HepG2 (cell line): ENCODE measurements around the gene PIM3. TPM values are rescaled to one million over a fixed set of nuclear protein-coding genes. Genes with fewer than 3 reads are reported as not detected.

Experiments
- AHDC1 ChIP-seq: sonication (generic); formaldehyde crosslinking; IDR thresholded peaks from 2 replicates; pipeline ENCODE4 v1.5.1; 2020; ENCODE audit warnings: mild to moderate bottlenecking, missing genetic modification reagents, borderline replicate concordance
- NFIB ChIP-seq: sonication (generic); formaldehyde crosslinking; IDR thresholded peaks from 2 replicates; pipeline ENCODE4 v1.9.0; 2021; ENCODE audit warnings: missing genetic modification reagents, mild to moderate bottlenecking, borderline replicate concordance
- POLR2G ChIP-seq: fragments of 200-400 bp; formaldehyde crosslinking; IDR thresholded peaks from 2 replicates; pipeline ENCODE4 v1.6.1; 2018; ENCODE audit warnings: mild to moderate bottlenecking, low read depth, low read length, moderate library complexity
- RFXAP ChIP-seq: sonication (generic); formaldehyde crosslinking; IDR thresholded peaks from 2 replicates; pipeline ENCODE4 v1.4.0; 2020; ENCODE audit warnings: missing genetic modification reagents, borderline replicate concordance
- RNF2 ChIP-seq: fragments of 450-650 bp; conservative IDR thresholded peaks from 2 replicates; pipeline ENCODE4 v1.6.1; 2016; ENCODE audit warnings: low read depth
- RORA ChIP-seq: sonication (generic); formaldehyde crosslinking; IDR thresholded peaks from 2 replicates; pipeline ENCODE4 v1.5.0; 2020; ENCODE audit warnings: mild to moderate bottlenecking, missing genetic modification reagents, moderate library complexity
- SOX5 ChIP-seq: IDR thresholded peaks from 2 replicates; pipeline ENCODE4 v1.6.1; 2016; ENCODE audit warnings: borderline replicate concordance
- SP140L ChIP-seq: sonication (generic); formaldehyde crosslinking; IDR thresholded peaks from 2 replicates; pipeline ENCODE4 v1.4.0; 2020; ENCODE audit warnings: missing genetic modification reagents, borderline replicate concordance
- TBX3 ChIP-seq: fragments of 450-650 bp; IDR thresholded peaks from 2 replicates; pipeline ENCODE4 v1.6.1; 2017; ENCODE audit warnings: antibody characterized with exemption, mild to moderate bottlenecking, inconsistent platforms, borderline replicate concordance
- YEATS2 ChIP-seq: sonication (generic); formaldehyde crosslinking; IDR thresholded peaks from 2 replicates; pipeline ENCODE4 v1.4.0; 2020; ENCODE audit warnings: missing genetic modification reagents, borderline replicate concordance
- ZBTB26 ChIP-seq: IDR thresholded peaks from 2 replicates; pipeline ENCODE4 v1.6.1; 2016; ENCODE audit warnings: missing compliant biosample characterization, missing genetic modification reagents, borderline replicate concordance
- ZBTB39 ChIP-seq: sonication (generic); formaldehyde crosslinking; IDR thresholded peaks from 2 replicates; pipeline ENCODE4 v1.5.0; 2020; ENCODE audit warnings: missing genetic modification reagents
- ZNF180 ChIP-seq: sonication (generic); formaldehyde crosslinking; IDR thresholded peaks from 2 replicates; pipeline ENCODE4 v1.4.0; 2020; ENCODE audit warnings: low read depth, missing genetic modification reagents, borderline replicate concordance
- ZNF230 ChIP-seq: sonication (generic); formaldehyde crosslinking; IDR thresholded peaks from 2 replicates; pipeline ENCODE4 v1.4.0; 2020; ENCODE audit warnings: mild to moderate bottlenecking, missing genetic modification reagents
- ZNF337 ChIP-seq: sonication (generic); formaldehyde crosslinking; IDR thresholded peaks from 2 replicates; pipeline ENCODE4 v1.5.1; 2020; ENCODE audit warnings: missing genetic modification reagents, low read depth, mild to moderate bottlenecking, borderline replicate concordance
- ZNF33A ChIP-seq: sonication (generic); formaldehyde crosslinking; IDR thresholded peaks from 2 replicates; pipeline ENCODE4 v1.5.1; 2020; ENCODE audit warnings: missing genetic modification reagents, mild to moderate bottlenecking, moderate library complexity, borderline replicate concordance
- ZNF749 ChIP-seq: sonication (generic); formaldehyde crosslinking; IDR thresholded peaks from 2 replicates; pipeline ENCODE4 v1.8.0; 2022; ENCODE audit warnings: mild to moderate bottlenecking, missing genetic modification reagents, moderate library complexity, borderline replicate concordance
- polyA plus RNA-seq, 8 experiments: library from polyadenylated mRNA; depleted of rRNA in 3 of 8; stranded (reverse) in 7 of 8; unstranded in 1 of 8; fragments of >200 nt; fragmentation: Illumina TruSeq in 4 of 8; extraction: Trizol in 4 of 8; gene quantifications; 2 replicates each; pipeline versions ENCODE4 v1.2.1 to v1.2.3, GENCODE V29; 2011 to 2016; ENCODE audit warnings: low read depth in 4 of 8, missing spikeins in 1 of 8, mixed read lengths in 1 of 8; ENCODE audit not compliant: insufficient read depth in 1 of 8
- total RNA-seq, 5 experiments: library from RNA; depleted of rRNA; stranded (reverse); fragments of >200 nt; fragmentation: Illumina TruSeq; extraction: Trizol; gene quantifications; 2 replicates each; pipeline ENCODE4 v1.2.3, GENCODE V29; 2016; ENCODE audit warnings: low read depth in 1 of 5

The PIM3 gene
- total and polyA plus RNA-seq, 2 of the 13 experiments (the other 11 are each of a cell fraction or from before 2014, with no cell fraction given), result 21.6 to 31.2 TPM

GRCh38 chr22:49951986-49952896 lies 8.3 kb upstream of the PIM3 start (continued):
- no peak for TF ChIP-seq ZBTB26 (CRISPR knock-in tag)
- TF ChIP-seq AHDC1 (CRISPR knock-in tag), result no peak
- TF ChIP-seq ZNF749 (CRISPR knock-in tag), result no peak
- no peak for TF ChIP-seq ZNF230 (CRISPR knock-in tag)
- TF ChIP-seq SP140L (CRISPR knock-in tag), result no peak
- TF ChIP-seq RFXAP, result 0 out of 2 replicates have a peak, but pooled peaks have one; percentile 12
- TF ChIP-seq SOX5 (CRISPR knock-in tag), result 0 out of 2 replicates have a peak, but pooled peaks have one; percentile 45
- no peak for TF ChIP-seq ZNF337 (CRISPR knock-in tag)
- no peak for TF ChIP-seq RORA
- no peak for TF ChIP-seq POLR2G
- no peak for TF ChIP-seq ZNF33A (CRISPR knock-in tag)
- 0 out of 2 replicates have a peak, but pooled peaks have one; percentile 44 for TF ChIP-seq ZBTB39 (CRISPR knock-in tag)
- peak; percentile 79; the same call in 1 of the 2 replicates for TF ChIP-seq TBX3
- TF ChIP-seq RNF2, result no peak
- peak; percentile 39; the same call in 1 of the 2 replicates for TF ChIP-seq YEATS2 (CRISPR knock-in tag)
- 0 out of 2 replicates have a peak, but pooled peaks have one; percentile 34 for TF ChIP-seq NFIB (CRISPR knock-in tag)
- no peak for TF ChIP-seq ZNF180 (CRISPR knock-in tag)
